SK-N-MC (cell line): ENCODE results near the gene GPALPP1.

Source experiments
- DNase-seq: peaks from one replicate; pipeline ENCODE4 v3.0.0-alpha.2; 2011; ENCODE audit warnings: low read depth, low spot score
- H3K27ac ChIP-seq: fragments of 200-600 bp; sonication (generic); 2 replicates; pipeline ENCODE4 v1.5.1; 2016; ENCODE audit warnings: mixed run types
- H3K36me3 ChIP-seq: fragments of 200-600 bp; sonication (generic); 2 replicates; pipeline ENCODE4 v1.6.1; 2017; ENCODE audit warnings: antibody characterized with exemption, low read length, mixed read lengths; ENCODE audit not compliant: insufficient read depth
- H3K4me3 ChIP-seq: fragments of 200-600 bp; sonication (generic); 2 replicates; pipeline ENCODE4 v1.5.1; 2016
- H3K9ac ChIP-seq: fragments of 200-600 bp; sonication (generic); 2 replicates; pipeline ENCODE4 v1.8.0; 2017; ENCODE audit warnings: mixed run types, mixed read lengths; ENCODE audit not compliant: insufficient read length
- H3K9me3 ChIP-seq: fragments of 200-600 bp; sonication (generic); 2 replicates; pipeline ENCODE4 v1.6.1; 2017; ENCODE audit warnings: low read depth, mild to moderate bottlenecking, antibody characterized with exemption, low read length, moderate library complexity, mixed read lengths
- EZH2 ChIP-seq: fragments of 200-600 bp; sonication (generic); IDR thresholded peaks from one replicate; pipeline ENCODE4 v1.6.1; 2017; ENCODE audit warnings: antibody characterized with exemption
- FOXP2 ChIP-seq: optimal IDR thresholded peaks from 2 replicates; pipeline ENCODE3; 2011; ENCODE audit warnings: mild to moderate bottlenecking, moderate library complexity; ENCODE audit not compliant: insufficient read depth; ENCODE audit errors: extremely low read length, control extremely low read depth
- POLR2AphosphoS5 ChIP-seq: IDR thresholded peaks from 2 replicates; pipeline ENCODE4 v1.6.1; 2012; ENCODE audit warnings: mild to moderate bottlenecking, low read depth, low read length, borderline replicate concordance

The GPALPP1 gene

DNA sequence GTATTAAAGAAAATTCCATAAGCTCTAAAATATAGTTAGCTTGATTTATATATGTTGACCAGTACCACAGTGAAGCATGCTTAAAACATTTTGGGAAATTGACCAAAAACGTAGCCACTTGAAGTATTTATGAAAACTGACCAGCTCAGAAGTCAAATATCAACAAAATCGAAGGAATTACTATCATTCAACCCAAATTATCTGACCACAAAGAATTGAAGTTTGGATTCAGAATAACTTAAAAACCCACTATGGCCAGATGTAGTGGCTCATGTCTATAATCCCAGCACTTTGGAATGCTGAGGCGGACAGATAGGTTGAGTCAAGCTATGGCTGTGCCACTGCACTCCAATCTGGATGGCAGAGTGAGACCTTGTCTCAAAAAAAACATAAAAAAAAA lies 31.9 kb downstream of the GPALPP1 start:
- Histone ChIP-seq H3K27ac (no peak overlapping the region), H3K4me3 (no peak overlapping the region), H3K36me3 (peaks cover 58% of the 10 kb centered on the region), H3K9ac (no peak overlapping the region), H3K9me3 (no peaks in the 10 kb centered on the region)
- TF ChIP-seq FOXP2 (no peak), POLR2AphosphoS5 (no peak), EZH2 (no peak)
- no peak for DNase-seq

DNA sequence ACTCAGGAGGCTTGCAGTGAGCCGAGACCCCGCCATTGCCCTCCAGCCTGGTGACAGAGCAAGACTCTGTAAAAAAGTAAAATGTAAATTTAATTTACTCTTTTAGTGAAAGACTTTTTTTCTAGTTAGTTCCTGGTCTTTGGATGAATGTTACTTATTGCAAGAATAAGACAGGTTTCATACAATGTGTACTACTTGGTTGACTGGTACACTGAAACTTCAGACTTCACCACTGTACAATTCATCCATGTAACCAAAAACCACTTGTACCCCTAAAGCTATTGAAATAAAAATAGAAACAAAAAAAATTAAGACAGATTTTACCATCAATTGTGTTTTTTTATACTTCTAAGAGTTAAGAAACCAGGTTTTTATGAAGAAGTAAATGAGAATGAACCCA lies 35.5 kb downstream of the GPALPP1 start:
- no peak for DNase-seq
- Histone ChIP-seq H3K36me3 (peaks cover 56% of the 10 kb centered on the region), H3K27ac (no peak overlapping the region), H3K4me3 (no peak overlapping the region), H3K9me3 (no peaks in the 10 kb centered on the region), H3K9ac (no peak overlapping the region)
- TF ChIP-seq EZH2 = no peak
- TF ChIP-seq POLR2AphosphoS5 = no peak
- no peak for TF ChIP-seq FOXP2

DNA sequence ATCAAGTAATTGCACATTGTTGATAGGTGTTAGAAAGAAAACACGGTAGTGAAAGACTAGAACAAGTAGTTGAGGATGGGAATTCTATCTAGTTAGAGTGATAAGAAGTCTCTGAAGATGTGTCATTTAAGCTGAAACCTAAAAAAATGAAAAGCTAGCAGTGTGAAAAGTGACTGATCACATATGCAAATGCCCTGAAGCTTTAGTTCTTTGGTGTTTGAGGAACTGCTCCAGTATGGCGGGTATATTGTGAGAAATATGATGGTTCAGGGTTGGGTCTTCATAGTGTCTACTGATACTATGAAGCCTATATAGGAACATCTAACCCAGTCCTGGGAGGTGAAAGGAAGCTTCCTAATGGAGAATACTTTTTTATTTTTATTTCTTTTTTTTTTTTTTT lies 45.0 kb downstream of the GPALPP1 start:
- TF ChIP-seq EZH2 (no peak), POLR2AphosphoS5 (no peak), FOXP2 (no peak)
- H3K36me3 ChIP-seq = peaks cover 9% of the 10 kb centered on the region; the same call in 1 of the 2 replicates
- H3K9ac ChIP-seq = no peak overlapping the region
- H3K27ac ChIP-seq = no peak overlapping the region
- H3K4me3 ChIP-seq = no peak overlapping the region
- DNase-seq = no peak
- no peaks in the 10 kb centered on the region for H3K9me3 ChIP-seq

DNA sequence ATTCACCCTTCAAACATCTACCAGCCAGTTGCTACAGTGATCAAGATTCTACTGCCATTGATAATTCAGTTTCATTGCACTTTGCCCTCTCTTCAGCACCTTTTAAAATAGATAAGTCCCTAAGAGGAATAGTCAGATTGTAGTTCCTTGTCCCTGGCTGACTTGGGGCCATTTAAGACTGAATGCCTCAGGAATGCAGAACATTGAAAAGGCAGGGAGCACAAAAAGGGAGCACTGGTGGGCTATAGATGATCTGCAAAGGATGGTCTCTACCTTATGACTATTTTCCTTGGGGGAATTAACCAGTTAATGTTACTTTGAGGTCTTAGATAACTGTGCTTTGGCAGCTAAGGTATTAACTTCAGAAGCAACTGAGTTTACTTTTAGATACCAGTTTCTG lies 46.9 kb downstream of the GPALPP1 start:
- Histone ChIP-seq H3K36me3 (peaks cover 8% of the 10 kb centered on the region; the same call in 1 of the 2 replicates), H3K27ac (no peak overlapping the region), H3K9ac (no peak overlapping the region), H3K9me3 (no peaks in the 10 kb centered on the region), H3K4me3 (no peak overlapping the region)
- no peak for DNase-seq
- no peak for TF ChIP-seq POLR2AphosphoS5
- TF ChIP-seq FOXP2 = no peak

DNA sequence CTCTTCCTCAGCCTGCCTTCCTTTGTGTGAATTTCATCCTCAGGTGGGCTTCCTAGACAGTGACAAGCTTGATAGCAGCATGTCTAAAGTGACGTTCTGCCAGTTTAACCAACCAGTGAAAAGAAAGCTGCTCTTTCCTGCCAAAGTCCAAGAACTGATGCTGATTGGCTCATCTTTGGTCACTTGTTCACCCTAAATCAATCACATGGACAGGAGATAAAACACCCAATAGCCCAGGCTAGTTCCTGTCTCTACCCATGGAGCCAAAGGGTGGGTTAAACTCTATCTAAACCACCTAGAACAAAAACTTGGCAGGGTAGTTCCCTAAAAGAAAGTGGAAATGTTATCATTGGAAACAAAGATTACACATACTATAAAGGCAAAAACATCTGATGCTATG lies 50.8 kb downstream of the GPALPP1 start:
- no peak for DNase-seq
- no peaks in the 10 kb centered on the region for H3K36me3 ChIP-seq
- no peaks in the 10 kb centered on the region for H3K9me3 ChIP-seq
- no peak overlapping the region for H3K9ac ChIP-seq
- TF ChIP-seq POLR2AphosphoS5 = no peak
- no peak for TF ChIP-seq EZH2
- TF ChIP-seq FOXP2 = no peak
- H3K4me3 ChIP-seq = no peak overlapping the region
- no peak overlapping the region for H3K27ac ChIP-seq

DNA sequence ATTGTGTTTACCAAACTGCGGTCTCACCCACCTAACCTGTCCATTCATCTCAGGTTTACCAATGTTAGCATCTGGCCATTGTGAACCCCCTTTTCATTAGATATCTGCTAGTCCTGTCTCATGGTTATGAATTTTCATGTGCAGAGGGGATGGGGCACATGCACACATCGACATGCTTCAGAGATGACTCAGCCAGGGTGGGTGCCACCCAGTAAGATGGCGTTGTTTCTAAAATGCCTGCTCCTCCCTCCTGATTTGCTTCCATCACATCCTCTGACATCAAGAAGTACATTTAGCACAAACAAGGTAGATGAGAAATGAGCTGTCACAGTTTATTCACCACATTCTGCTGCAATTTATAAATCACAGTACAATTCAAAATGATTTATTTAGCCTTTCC lies 51.3 kb downstream of the GPALPP1 start:
- TF ChIP-seq EZH2 (no peak), FOXP2 (no peak), POLR2AphosphoS5 (no peak)
- Histone ChIP-seq H3K9ac (no peak overlapping the region), H3K4me3 (no peak overlapping the region), H3K27ac (no peak overlapping the region), H3K9me3 (no peaks in the 10 kb centered on the region), H3K36me3 (no peaks in the 10 kb centered on the region)
- DNase-seq = no peak

DNA sequence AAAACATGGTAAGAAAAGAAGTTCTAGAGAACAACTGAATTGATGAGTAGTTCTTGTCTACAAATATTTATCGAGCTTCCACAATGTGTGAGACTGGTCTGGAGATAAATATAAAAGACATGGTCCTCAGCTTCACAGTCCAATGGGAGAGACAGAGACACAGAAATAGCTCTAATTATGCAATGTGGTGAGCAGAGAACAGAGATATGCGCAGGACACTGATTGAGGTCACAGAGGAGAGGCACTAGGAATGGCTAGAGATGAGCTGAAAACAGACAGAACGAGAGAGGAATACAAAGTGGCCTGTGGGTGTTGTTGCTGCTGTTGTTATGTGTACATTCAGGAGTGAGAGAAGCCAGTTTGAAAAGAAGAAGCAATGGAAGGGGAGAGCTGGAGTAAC lies 53.2 kb downstream of the GPALPP1 start:
- no peak for DNase-seq
- H3K9ac ChIP-seq = no peak overlapping the region
- no peak overlapping the region for H3K27ac ChIP-seq
- H3K4me3 ChIP-seq = no peak overlapping the region
- no peaks in the 10 kb centered on the region for H3K36me3 ChIP-seq
- no peaks in the 10 kb centered on the region for H3K9me3 ChIP-seq
- TF ChIP-seq FOXP2 (no peak), EZH2 (no peak), POLR2AphosphoS5 (no peak)

DNA sequence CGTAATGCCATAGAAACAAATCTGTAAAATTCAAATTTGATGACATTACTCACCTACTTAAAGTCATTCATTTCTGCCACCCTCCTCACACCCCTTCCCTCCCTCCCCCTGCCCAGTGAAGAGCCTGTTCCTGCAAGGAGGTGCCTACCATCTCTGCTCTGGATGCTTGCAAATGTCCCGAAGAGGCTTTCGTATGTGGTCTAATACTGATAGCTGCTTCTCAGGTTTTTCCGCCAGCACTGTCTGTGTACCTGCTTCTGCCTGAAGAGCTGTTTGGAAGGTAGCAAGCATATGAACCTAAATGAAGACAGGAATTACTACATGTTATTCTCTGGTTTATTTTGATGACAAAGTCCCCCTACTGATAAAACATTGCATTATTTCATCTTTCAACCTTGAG lies 57.1 kb downstream of the GPALPP1 start:
- DNase-seq = no peak
- Histone ChIP-seq H3K9me3 (no peaks in the 10 kb centered on the region), H3K27ac (no peak overlapping the region), H3K36me3 (no peaks in the 10 kb centered on the region), H3K4me3 (no peak overlapping the region), H3K9ac (no peak overlapping the region)
- TF ChIP-seq POLR2AphosphoS5 = no peak
- no peak for TF ChIP-seq FOXP2
- no peak for TF ChIP-seq EZH2
